Parathyroid adenoma (tissue), 2 donors: ENCODE data around the gene FAM185A.
A peak's percentile ranks its signal among the peaks of the same experiment; 100 is the strongest.

ENCODE experiments used
- H2AFZ ChIP-seq: fragments of 300-600 bp; sonication (generic); one replicate; pipeline ENCODE4 v1.7.0; 2017; ENCODE audit warnings: antibody characterized with exemption, mild to moderate bottlenecking
- H3K27ac ChIP-seq: fragments of 300-600 bp; sonication (generic); one replicate; pipeline ENCODE4 v1.7.0; 2017
- H3K27me3 ChIP-seq: fragments of 300-600 bp; sonication (generic); one replicate; pipeline ENCODE4 v1.7.0; 2017; ENCODE audit warnings: low read length; ENCODE audit not compliant: control insufficient read depth, insufficient read depth
- H3K36me3 ChIP-seq: fragments of 300-600 bp; sonication (generic); one replicate; pipeline ENCODE4 v1.7.0; 2017; ENCODE audit warnings: low read length; ENCODE audit not compliant: control insufficient read depth, insufficient read depth
- H3K4me1 ChIP-seq: fragments of 300-600 bp; sonication (generic); one replicate; pipeline ENCODE4 v1.7.0; 2017; ENCODE audit warnings: control low read depth
- H3K4me2 ChIP-seq: fragments of 300-600 bp; sonication (generic); one replicate; pipeline ENCODE4 v1.7.0; 2017; ENCODE audit warnings: low read length
- H3K4me3 ChIP-seq: fragments of 300-600 bp; sonication (generic); one replicate; pipeline ENCODE4 v1.7.0; 2017; ENCODE audit warnings: low read depth, low read length
- H3K79me2 ChIP-seq: fragments of 300-600 bp; sonication (generic); one replicate; pipeline ENCODE4 v1.7.0; 2017; ENCODE audit warnings: control low read depth
- H3K9ac ChIP-seq: fragments of 300-600 bp; sonication (generic); one replicate; pipeline ENCODE4 v1.7.0; 2017; ENCODE audit warnings: mild to moderate bottlenecking
- H3K9me3 ChIP-seq: fragments of 300-600 bp; sonication (generic); one replicate; pipeline ENCODE4 v1.7.0; 2017; ENCODE audit warnings: low read length; ENCODE audit not compliant: control insufficient read depth
- CTCF ChIP-seq: fragments of 300-600 bp; sonication (generic); IDR thresholded peaks from one replicate; pipeline ENCODE4 v1.7.0; 2017; ENCODE audit warnings: antibody characterized with exemption, mild to moderate bottlenecking
- donor health status: primary hyperparathyroidism.

FAM185A gene

GRCh38 chr7:102823390-102824119, 74.8 kb downstream of the FAM185A start:
- H3K4me1 ChIP-seq = peaks cover 7% of the 10 kb centered on the region
- no peak overlapping the region for H2AFZ ChIP-seq
- no peak for TF ChIP-seq CTCF
- H3K36me3 ChIP-seq = no peaks in the 10 kb centered on the region
- H3K4me2 ChIP-seq = no peak overlapping the region
- no peak overlapping the region for H3K9ac ChIP-seq
- no peak overlapping the region for H3K4me3 ChIP-seq
- H3K27ac ChIP-seq = peak overlapping the region; percentile 67
- no peaks in the 10 kb centered on the region for H3K79me2 ChIP-seq
- H3K9me3 ChIP-seq = no peaks in the 10 kb centered on the region
- H3K27me3 ChIP-seq = no peaks in the 10 kb centered on the region

GRCh38 chr7:102828286-102828685, 79.5 kb downstream of the FAM185A start:
- H2AFZ ChIP-seq = no peak overlapping the region
- H3K4me1 ChIP-seq = peaks cover 5% of the 10 kb centered on the region
- H3K36me3 ChIP-seq = no peaks in the 10 kb centered on the region
- no peak overlapping the region for H3K4me2 ChIP-seq
- no peaks in the 10 kb centered on the region for H3K79me2 ChIP-seq
- H3K27ac ChIP-seq = no peak overlapping the region
- no peaks in the 10 kb centered on the region for H3K27me3 ChIP-seq
- H3K9me3 ChIP-seq = no peaks in the 10 kb centered on the region
- no peak for TF ChIP-seq CTCF
- H3K4me3 ChIP-seq = no peak overlapping the region
- no peak overlapping the region for H3K9ac ChIP-seq

GRCh38 chr7:102829075-102829474, 80.3 kb downstream of the FAM185A start:
- Histone ChIP-seq H3K27ac (no peak overlapping the region), H3K4me1 (no peaks in the 10 kb centered on the region), H3K36me3 (no peaks in the 10 kb centered on the region), H3K9me3 (no peaks in the 10 kb centered on the region), H3K27me3 (no peaks in the 10 kb centered on the region), H2AFZ (no peak overlapping the region), H3K9ac (no peak overlapping the region), H3K4me3 (no peak overlapping the region), H3K79me2 (no peaks in the 10 kb centered on the region), H3K4me2 (no peak overlapping the region)
- no peak for TF ChIP-seq CTCF

GRCh38 chr7:102830197-102830596, 81.4 kb downstream of the FAM185A start:
- H3K9ac ChIP-seq = no peak overlapping the region
- H3K9me3 ChIP-seq = no peaks in the 10 kb centered on the region
- no peaks in the 10 kb centered on the region for H3K79me2 ChIP-seq
- H3K36me3 ChIP-seq = no peaks in the 10 kb centered on the region
- no peaks in the 10 kb centered on the region for H3K4me1 ChIP-seq
- no peaks in the 10 kb centered on the region for H3K27me3 ChIP-seq
- H2AFZ ChIP-seq = no peak overlapping the region
- no peak for TF ChIP-seq CTCF
- H3K4me3 ChIP-seq = no peak overlapping the region
- H3K4me2 ChIP-seq = no peak overlapping the region
- no peak overlapping the region for H3K27ac ChIP-seq

GRCh38 chr7:102832674-102833073, 83.9 kb downstream of the FAM185A start:
- H3K4me3 ChIP-seq = no peak overlapping the region
- no peaks in the 10 kb centered on the region for H3K9me3 ChIP-seq
- no peak overlapping the region for H3K27ac ChIP-seq
- H3K4me1 ChIP-seq = no peaks in the 10 kb centered on the region
- H2AFZ ChIP-seq = no peak overlapping the region
- TF ChIP-seq CTCF = no peak
- no peaks in the 10 kb centered on the region for H3K36me3 ChIP-seq
- H3K27me3 ChIP-seq = no peaks in the 10 kb centered on the region
- H3K4me2 ChIP-seq = no peak overlapping the region
- H3K9ac ChIP-seq = no peak overlapping the region
- H3K79me2 ChIP-seq = no peaks in the 10 kb centered on the region
